Measurements from ENCODE around the gene AQP6. TPM values are rescaled to one million over a fixed set of nuclear protein-coding genes. Genes with fewer than 3 reads are reported as not detected.
"Not testable (repeated sequence)": the region's sequence is repeated elsewhere in the genome, so short reads cannot be mapped to it uniquely, and the experiment has no call there.

Gene AQP6
- total RNA-seq, 1 donor from 2014 or later: 0.29 TPM

GRCh38 chr12:49983892-49984291, 11.1 kb downstream of the AQP6 start:
- Mint-ChIP-seq H3K4me3 (ENCODE audit: low read depth) (no peak overlapping the region), H3K27ac (no peak overlapping the region), H3K36me3 (ENCODE audit: insufficient read depth) (peaks cover 4% of the 10 kb centered on the region), H3K9me3 (ENCODE audit: low read depth) (no peaks in the 10 kb centered on the region), H3K4me1 (ENCODE audit: low read depth) (peaks cover 23% of the 10 kb centered on the region), H3K27me3 (peaks cover 5% of the 10 kb centered on the region)
- DNase-seq (ENCODE audit: low spot score, unreplicated experiment): no peak
- TF ChIP-seq CTCF (IDR thresholded peaks at IDR 0.05; ENCODE audit: unreplicated experiment): no peak

GRCh38 chr12:49984476-49985359, 12.0 kb downstream of the AQP6 start:
- H3K27ac Mint-ChIP-seq: no peak overlapping the region
- peaks cover 6% of the 10 kb centered on the region for H3K36me3 Mint-ChIP-seq (ENCODE audit: insufficient read depth)
- no peak overlapping the region for H3K4me3 Mint-ChIP-seq (ENCODE audit: low read depth)
- H3K27me3 Mint-ChIP-seq: peaks cover 5% of the 10 kb centered on the region
- peaks cover 21% of the 10 kb centered on the region for H3K4me1 Mint-ChIP-seq (ENCODE audit: low read depth)
- no peak for TF ChIP-seq CTCF (IDR thresholded peaks at IDR 0.05; ENCODE audit: unreplicated experiment)
- no peak for DNase-seq (ENCODE audit: low spot score, unreplicated experiment)
- no peaks in the 10 kb centered on the region for H3K9me3 Mint-ChIP-seq (ENCODE audit: low read depth)

- Mint-ChIP-seq H3K36me3 (ENCODE audit: insufficient read depth) (peaks cover 9% of the 10 kb centered on the region), H3K27me3 (peaks cover 5% of the 10 kb centered on the region), H3K4me3 (ENCODE audit: low read depth) (no peak overlapping the region), H3K27ac (no peak overlapping the region), H3K4me1 (ENCODE audit: low read depth) (peaks cover 11% of the 10 kb centered on the region), H3K9me3 (ENCODE audit: low read depth) (no peaks in the 10 kb centered on the region)
- TF ChIP-seq CTCF (IDR thresholded peaks at IDR 0.05; ENCODE audit: unreplicated experiment): no peak
- DNase-seq (ENCODE audit: low spot score, unreplicated experiment): no peak
These were observed 13.2 kb downstream of the AQP6 start for GRCh38 chr12:49985981-49986380.

- not testable (repeated sequence) for H3K4me1 Mint-ChIP-seq (ENCODE audit: low read depth); H3K36me3 Mint-ChIP-seq (ENCODE audit: insufficient read depth); DNase-seq (ENCODE audit: low spot score, unreplicated experiment); H3K27ac Mint-ChIP-seq; H3K27me3 Mint-ChIP-seq; H3K4me3 Mint-ChIP-seq (ENCODE audit: low read depth); H3K9me3 Mint-ChIP-seq (ENCODE audit: low read depth)
These were observed 13.7 kb downstream of the AQP6 start for GRCh38 chr12:49986476-49986875.

- no peaks in the 10 kb centered on the region for H3K9me3 Mint-ChIP-seq (ENCODE audit: low read depth)
- H3K27ac Mint-ChIP-seq: no peak overlapping the region
- no peak for DNase-seq (ENCODE audit: low spot score, unreplicated experiment)
- H3K27me3 Mint-ChIP-seq: peaks cover 5% of the 10 kb centered on the region
- no peak for TF ChIP-seq CTCF (IDR thresholded peaks at IDR 0.05; ENCODE audit: unreplicated experiment)
- H3K36me3 Mint-ChIP-seq (ENCODE audit: insufficient read depth): peaks cover 15% of the 10 kb centered on the region
- peaks cover under 1% of the 10 kb centered on the region for H3K4me1 Mint-ChIP-seq (ENCODE audit: low read depth)
- no peak overlapping the region for H3K4me3 Mint-ChIP-seq (ENCODE audit: low read depth)
These were observed 15.0 kb downstream of the AQP6 start for GRCh38 chr12:49987625-49988303.

GRCh38 chr12:49989400-49989799, 16.7 kb downstream of the AQP6 start:
- H3K36me3 Mint-ChIP-seq (ENCODE audit: insufficient read depth): peaks cover 24% of the 10 kb centered on the region
- H3K27ac Mint-ChIP-seq; H3K4me1 Mint-ChIP-seq (ENCODE audit: low read depth); H3K27me3 Mint-ChIP-seq; DNase-seq (ENCODE audit: low spot score, unreplicated experiment); H3K4me3 Mint-ChIP-seq (ENCODE audit: low read depth); H3K9me3 Mint-ChIP-seq (ENCODE audit: low read depth): not testable (repeated sequence)
